ENCODE data around the gene LPP. TPM values are rescaled to one million over a fixed set of nuclear protein-coding genes. Genes with fewer than 3 reads are reported as not detected.

The LPP gene
- total and polyA plus RNA-seq, 9 of the 15 experiments (the other 6 are each of a cell fraction or from before 2014, with no cell fraction given): 0.07 to 0.18 TPM; not detected in 7

- Histone ChIP-seq H3K9ac (ENCODE audit: insufficient read depth in 1 of 2, low read depth in 2 of 2, low read length in 2 of 2) (no peak overlapping the region), H3K4me1 (replicated peaks in 1 of 2; ENCODE audit: control insufficient read depth in 2 of 2, insufficient read depth in 2 of 2, low read length in 2 of 2) (no peaks in the 10 kb centered on the region), H3K36me3 (ENCODE audit: control insufficient read depth, insufficient read depth, low read length) (no peaks in the 10 kb centered on the region), H3K4me3 (no peak overlapping the region), H3K27ac (ENCODE audit: extremely low read depth, low read depth, low read length) (no peak overlapping the region), H3K9me1 (ENCODE audit: control insufficient read depth, insufficient read depth, low read length) (no peaks in the 10 kb centered on the region), H3K9me3 (replicated peaks; ENCODE audit: control insufficient read depth, insufficient read depth, low read depth, low read length) (no peaks in the 10 kb centered on the region), H2AFZ (ENCODE audit: low read depth, low read length) (no peak overlapping the region), H3K27me3 (ENCODE audit: control insufficient read depth in 2 of 2, insufficient read depth in 2 of 2, low read length in 2 of 2) (no peaks in the 10 kb centered on the region), H3K4me2 (ENCODE audit: insufficient read depth, low read length) (no peak overlapping the region), H4K20me1 (replicated peaks; ENCODE audit: control insufficient read depth, insufficient read depth, low read length) (no peaks in the 10 kb centered on the region), H3K79me2 (ENCODE audit: control insufficient read depth, insufficient read depth, low read length) (no peaks in the 10 kb centered on the region)
- in situ Hi-C loops (cut with MboI): no loop called here
- no TSS peak for BruUV-seq (replicated peaks)
- FAIRE-seq (no peak), DNase-seq (ENCODE audit: extremely low read depth in 1 of 4, low spot score in 3 of 4) (no peak), ATAC-seq (no peak)
- 2% methylated on average over 3 of the region's 3 CpGs for WGBS (ENCODE audit: insufficient coverage, low coverage, missing lambda C conversion rate)
- CTCF ChIA-PET (ENCODE audit: low intra/inter-chr PET ratio): no interaction called here
- intact Hi-C loops (cut with micrococcal nuclease): no loop called here
- no peak for TF ChIP-seq ZBTB26 (CRISPR knock-in tag; IDR thresholded peaks at IDR 0.05)
- no peak for TF ChIP-seq YY1 (IDR thresholded peaks at IDR 0.05; ENCODE audit: borderline replicate concordance in 1 of 3, control insufficient read depth in 1 of 3, extremely low read depth in 1 of 3, insufficient read depth in 3 of 3, insufficient read length in 1 of 3, insufficient replicate concordance in 2 of 3, low read depth in 1 of 3, low read length in 2 of 3)
- no peak for TF ChIP-seq SMARCC2 (IDR thresholded peaks at IDR 0.05; ENCODE audit: low read depth)
- TF ChIP-seq ZBTB8A (IDR thresholded peaks at IDR 0.05; ENCODE audit: partially characterized antibody): no peak
- no peak for TF ChIP-seq CREB5 (CRISPR knock-in tag; IDR thresholded peaks at IDR 0.05)
- TF ChIP-seq TAF7 (tag; IDR thresholded peaks at IDR 0.05): no peak
- no peak for TF ChIP-seq ARID4B (CRISPR knock-in tag; IDR thresholded peaks at IDR 0.05)
- POLR2A ChIA-PET: interaction anchor here (0.9 kb wide), 1 partner anchor 826 kb away, joined by 3 read pairs; no protein-coding TSS in a partner anchor
Observed at GRCh38 chr3:188510366-188510765, 356.4 kb downstream of the LPP start.

All from K562 (cell line).